ENCODE measurements around the gene CES2. TPM values are rescaled to one million over a fixed set of nuclear protein-coding genes. Genes with fewer than 3 reads are reported as not detected.

The CES2 gene
- total RNA-seq, 1 experiment from 2014 or later, result 35.4 TPM

DNA sequence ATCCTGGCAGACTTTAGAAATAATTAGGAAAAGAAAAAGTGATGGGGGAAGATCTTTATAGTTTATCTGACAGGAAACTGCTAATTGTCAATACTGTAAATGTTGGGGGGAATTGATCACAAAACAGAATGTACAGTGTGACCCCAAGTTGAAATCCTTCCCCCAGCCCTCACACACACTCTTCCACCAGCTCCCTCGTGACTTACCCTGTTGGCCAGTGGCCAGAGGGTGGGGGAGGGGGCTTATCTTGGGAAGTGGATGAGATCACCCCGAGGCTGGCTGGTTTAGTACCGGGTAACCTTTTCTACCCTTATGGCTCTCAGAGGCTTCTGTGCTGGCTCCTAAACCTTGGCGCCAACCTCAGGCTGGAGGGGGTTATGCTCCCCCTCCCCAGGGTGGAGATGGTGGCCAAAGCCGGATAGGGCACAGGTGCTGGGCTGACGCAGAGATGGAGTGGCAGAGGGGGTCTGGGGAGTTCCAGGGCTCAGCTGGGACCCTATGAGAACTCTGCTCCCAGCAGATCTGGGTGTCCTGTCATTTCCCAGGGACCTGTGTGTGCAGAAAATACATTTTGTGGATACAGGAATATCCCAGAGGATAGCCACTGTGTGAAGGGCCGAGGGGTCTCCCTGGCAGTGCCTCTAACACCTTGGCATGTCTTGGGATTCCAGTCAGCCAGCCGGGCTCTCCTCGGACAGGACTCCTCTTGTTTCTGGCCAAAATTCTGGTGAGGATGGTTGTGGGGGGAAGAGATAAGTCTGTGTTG, 35.2 kb upstream of the CES2 start:
- Histone ChIP-seq H3K4me3 (replicated peaks in 1 of 2; ENCODE audit: low read depth in 1 of 2, low read length in 2 of 2) (no peak overlapping the region), H3K9me3 (ENCODE audit: control insufficient read depth in 1 of 2, insufficient read depth in 1 of 2, low read depth in 1 of 2, low read length in 2 of 2) (no peaks in the 10 kb centered on the region), H3K79me2 (ENCODE audit: insufficient read depth, low read length) (no peaks in the 10 kb centered on the region), H3K4me1 (ENCODE audit: control insufficient read depth in 1 of 2, insufficient read depth in 2 of 2, low read length in 2 of 2) (peaks cover 7 to 14% of the 10 kb centered on the region in 2 experiments), H3K36me3 (ENCODE audit: control insufficient read depth in 1 of 2, insufficient read depth in 2 of 2, low read length in 2 of 2) (no peaks in the 10 kb centered on the region), H2AFZ (ENCODE audit: low read depth, low read length, poor library complexity, severe bottlenecking) (no peak overlapping the region), H3K9me2 (ENCODE audit: insufficient read depth) (no peaks in the 10 kb centered on the region), H4K20me1 (ENCODE audit: insufficient read depth) (no peaks in the 10 kb centered on the region), H3K9ac (ENCODE audit: low read length) (no peak overlapping the region), H3K27me3 (ENCODE audit: insufficient read depth, low read length) (no peaks in the 10 kb centered on the region), H3K4me2 (ENCODE audit: low read length) (peak overlapping the region; percentile 11; the same call in 1 of the 2 replicates), H3K27ac (ENCODE audit: low read depth, low read length) (no peak overlapping the region)
- DNase-seq (ENCODE audit: low read depth, low spot score), result no peak
- ChIA-PET POLR2A (no interaction called here), RAD21 (ENCODE audit: low non-redundant PET in 1 of 2, low total read pairs in 2 of 2, uncharacterized antibody in 2 of 2, unreplicated experiment in 2 of 2) (no interaction called here), CTCF (interaction anchor here (1.3 kb wide), 1 partner anchor 10 kb away, joined by 6 read pairs; no protein-coding TSS in a partner anchor)
- TF ChIP-seq, protein P1, sequence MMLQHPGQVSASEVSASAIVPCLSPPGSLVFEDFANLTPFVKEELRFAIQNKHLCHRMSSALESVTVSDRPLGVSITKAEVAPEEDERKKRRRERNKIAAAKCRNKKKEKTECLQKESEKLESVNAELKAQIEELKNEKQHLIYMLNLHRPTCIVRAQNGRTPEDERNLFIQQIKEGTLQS (IDR thresholded peaks at IDR 0.05), result no peak
- TF ChIP-seq EGR1 (IDR thresholded peaks at IDR 0.05; ENCODE audit: low read depth) (no peak), POLR2A (IDR thresholded peaks at IDR 0.05; ENCODE audit: borderline replicate concordance, extremely low read depth, insufficient read depth, insufficient read length) (no peak), RAD21 (IDR thresholded peaks at IDR 0.05; ENCODE audit: low read depth) (no peak), CEBPB (IDR thresholded peaks at IDR 0.05; ENCODE audit: low read depth) (no peak), FOSL1 (IDR thresholded peaks at IDR 0.05; ENCODE audit: low read depth) (no peak)
- TF ChIP-seq, protein P2, sequence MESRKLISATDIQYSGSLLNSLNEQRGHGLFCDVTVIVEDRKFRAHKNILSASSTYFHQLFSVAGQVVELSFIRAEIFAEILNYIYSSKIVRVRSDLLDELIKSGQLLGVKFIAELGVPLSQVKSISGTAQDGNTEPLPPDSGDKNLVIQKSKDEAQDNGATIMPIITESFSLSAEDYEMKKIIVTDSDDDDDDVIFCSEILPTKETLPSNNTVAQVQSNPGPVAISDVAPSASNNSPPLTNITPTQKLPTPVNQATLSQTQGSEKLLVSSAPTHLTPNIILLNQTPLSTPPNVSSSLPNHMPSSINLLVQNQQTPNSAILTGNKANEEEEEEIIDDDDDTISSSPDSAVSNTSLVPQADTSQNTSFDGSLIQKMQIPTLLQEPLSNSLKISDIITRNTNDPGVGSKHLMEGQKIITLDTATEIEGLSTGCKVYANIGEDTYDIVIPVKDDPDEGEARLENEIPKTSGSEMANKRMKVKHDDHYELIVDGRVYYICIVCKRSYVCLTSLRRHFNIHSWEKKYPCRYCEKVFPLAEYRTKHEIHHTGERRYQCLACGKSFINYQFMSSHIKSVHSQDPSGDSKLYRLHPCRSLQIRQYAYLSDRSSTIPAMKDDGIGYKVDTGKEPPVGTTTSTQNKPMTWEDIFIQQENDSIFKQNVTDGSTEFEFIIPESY (IDR thresholded peaks at IDR 0.05; ENCODE audit: extremely low read depth, insufficient replicate concordance, low read length), result no peak
- intact Hi-C loops (cut with micrococcal nuclease), result loop anchor here (5.0 to 10.0 kb wide), 2 partner anchors 52 to 205 kb away; partner anchors contain the start of gene PHAF1
- BruUV-seq (replicated peaks), result no TSS peak
- ATAC-seq, result no peak

All from HCT116 (cell line).